Activated effector memory CD4-positive, alpha-beta T cell treated with anti-CD3 and anti-CD28 coated beads, Interleukin-2, amount 50 U/mL, for 16 hours (primary cell): ENCODE data around the gene CCDC69.
"Not testable (repeated sequence)": the region's sequence is repeated elsewhere in the genome, so short reads cannot be mapped to it uniquely, and the experiment has no call there.

Source experiments
- DNase-seq: peaks from one replicate; pipeline ENCODE4 v3.0.0-alpha.2; 2020

Gene CCDC69

DNA sequence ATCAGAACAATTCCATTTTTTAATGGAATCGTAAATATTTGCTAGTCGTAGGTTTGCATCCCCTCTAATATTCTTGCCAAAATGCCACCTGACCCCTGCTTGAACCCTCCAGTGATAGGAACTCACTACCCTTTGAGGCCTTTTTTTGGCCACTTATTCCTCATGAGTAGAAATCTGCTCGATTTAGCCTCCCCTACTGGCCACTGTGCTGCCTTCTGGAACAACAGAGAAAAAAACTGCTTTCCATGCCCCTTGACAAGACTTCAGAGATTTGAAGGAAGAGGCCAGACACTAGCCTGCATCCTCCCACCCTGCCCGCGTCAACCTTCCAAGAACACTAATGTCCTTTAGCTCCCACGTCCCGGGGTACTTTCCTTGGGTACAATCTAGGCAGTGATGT is 4.1 kb downstream of the CCDC69 start:
- DNase-seq: peak; percentile 54

DNA sequence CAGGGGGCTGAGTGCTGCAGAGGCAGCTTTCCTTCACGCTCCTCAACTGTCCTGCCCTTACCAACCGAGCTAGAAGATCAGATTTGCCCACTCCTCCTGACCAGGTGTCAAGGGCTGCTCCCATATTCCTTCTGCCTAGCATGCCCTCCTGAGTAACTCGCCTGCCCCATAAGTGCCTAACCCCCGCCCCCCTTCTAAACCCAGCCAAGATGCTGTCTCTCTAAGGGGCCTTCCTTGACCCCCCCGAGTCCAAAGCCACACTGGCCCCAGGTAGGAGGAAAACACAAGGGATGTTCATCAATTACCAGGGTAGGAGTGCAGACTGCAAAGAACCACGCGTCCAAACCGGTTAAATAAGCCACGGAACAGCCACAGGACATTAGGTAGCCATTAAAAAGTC is 4.8 kb downstream of the CCDC69 start:
- peak; percentile 46 for DNase-seq

DNA sequence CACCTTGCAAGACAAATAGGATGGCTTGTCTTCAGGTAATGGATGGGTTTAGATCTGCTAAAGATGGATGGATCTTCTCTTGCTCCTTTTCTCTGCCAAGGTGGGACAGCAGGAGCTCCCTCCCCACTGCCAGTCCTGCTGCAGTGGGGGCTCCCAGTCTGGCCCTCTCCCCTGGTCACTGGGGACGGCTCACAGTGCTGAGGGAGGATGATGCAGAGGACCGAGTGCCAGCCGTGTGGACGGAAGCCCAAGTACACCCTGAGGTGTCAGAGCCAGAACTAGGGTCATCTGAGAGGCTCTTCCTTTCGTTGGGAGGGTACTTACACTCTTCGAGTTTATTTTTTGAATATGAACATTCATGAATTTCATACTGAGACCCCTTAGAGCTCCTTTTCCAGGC is 5.7 kb downstream of the CCDC69 start:
- DNase-seq: peak; percentile 39

DNA sequence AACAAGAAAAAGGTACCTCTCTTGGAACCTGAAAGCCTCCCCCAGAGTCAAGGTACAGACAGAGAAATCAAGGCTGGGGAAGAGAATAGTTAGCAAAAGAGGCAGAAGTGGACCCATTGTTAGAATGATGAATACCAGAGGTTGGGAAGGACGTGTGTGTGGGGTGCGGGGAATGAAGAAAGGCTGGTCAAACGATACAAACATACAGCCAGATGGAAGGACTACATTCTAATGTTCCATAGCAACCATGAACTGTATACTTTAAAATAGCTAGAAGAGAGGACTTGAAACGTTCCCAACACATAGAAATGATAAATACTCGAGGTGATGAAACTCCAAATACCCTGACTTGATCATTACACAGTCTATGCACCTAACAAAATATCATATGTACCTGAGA is 7.1 kb downstream of the CCDC69 start:
- peak; percentile 8 for DNase-seq

DNA sequence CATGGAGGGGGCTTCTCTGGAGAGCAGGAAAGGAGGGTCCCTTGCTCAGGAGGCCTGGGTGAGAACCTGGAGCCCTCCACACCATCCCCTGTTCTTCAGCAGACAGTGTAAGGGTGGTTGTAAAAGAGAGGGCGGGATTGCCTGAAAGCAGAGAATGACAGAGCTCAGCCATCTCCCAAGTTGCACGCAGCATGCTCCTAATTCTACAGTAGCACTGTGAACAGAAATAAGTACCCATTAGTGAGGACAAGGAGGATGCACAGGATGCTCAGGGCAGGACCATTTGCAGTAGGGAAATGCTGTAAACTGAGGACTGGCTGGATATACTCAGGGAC is 8.4 kb downstream of the CCDC69 start:
- no peak for DNase-seq

DNA sequence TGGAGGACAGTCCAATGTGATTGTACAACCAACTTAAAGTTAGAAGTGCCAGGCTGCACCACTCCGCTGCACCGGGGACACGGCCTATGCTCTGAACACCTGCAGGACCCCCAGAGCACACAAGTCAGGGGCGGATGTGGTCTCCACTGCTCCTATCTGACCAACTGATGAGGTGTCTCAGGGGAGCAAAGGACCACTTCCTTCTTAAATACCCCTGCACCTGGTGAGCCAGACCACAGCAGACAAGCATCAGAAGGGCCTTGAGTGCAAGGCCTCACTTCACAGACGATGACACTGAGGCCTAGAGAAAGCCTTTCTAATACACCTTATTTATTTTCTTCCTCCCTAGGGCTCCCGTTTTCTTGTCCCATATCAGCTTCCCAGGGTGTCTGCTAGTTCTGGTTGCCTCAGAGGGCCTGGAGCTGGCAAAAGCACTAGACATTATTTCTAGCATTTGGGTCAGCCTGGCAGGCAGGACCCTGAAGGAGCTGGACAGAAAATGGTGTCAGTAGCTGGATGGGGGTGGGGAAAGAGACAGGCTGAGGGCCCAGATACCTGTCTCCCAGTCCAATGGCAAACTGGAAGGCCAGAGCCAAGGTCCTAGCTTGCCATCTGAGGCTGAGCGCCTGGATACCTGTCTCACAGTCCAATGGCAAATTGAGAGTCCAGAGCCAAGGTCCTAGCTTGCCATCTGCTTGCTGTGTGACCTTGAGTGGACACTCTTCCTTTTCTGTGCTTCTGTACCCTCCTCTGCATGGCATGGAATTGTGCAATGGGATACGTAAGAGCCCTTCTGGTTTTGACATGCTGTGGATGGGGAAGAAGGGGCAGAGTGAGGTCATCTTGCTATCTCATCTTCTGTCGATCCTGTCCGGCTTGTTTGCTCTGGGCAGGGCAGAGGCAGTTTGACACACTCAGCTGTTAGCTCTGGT is 9.0 kb downstream of the CCDC69 start:
- peak; percentile 72 for DNase-seq

DNA sequence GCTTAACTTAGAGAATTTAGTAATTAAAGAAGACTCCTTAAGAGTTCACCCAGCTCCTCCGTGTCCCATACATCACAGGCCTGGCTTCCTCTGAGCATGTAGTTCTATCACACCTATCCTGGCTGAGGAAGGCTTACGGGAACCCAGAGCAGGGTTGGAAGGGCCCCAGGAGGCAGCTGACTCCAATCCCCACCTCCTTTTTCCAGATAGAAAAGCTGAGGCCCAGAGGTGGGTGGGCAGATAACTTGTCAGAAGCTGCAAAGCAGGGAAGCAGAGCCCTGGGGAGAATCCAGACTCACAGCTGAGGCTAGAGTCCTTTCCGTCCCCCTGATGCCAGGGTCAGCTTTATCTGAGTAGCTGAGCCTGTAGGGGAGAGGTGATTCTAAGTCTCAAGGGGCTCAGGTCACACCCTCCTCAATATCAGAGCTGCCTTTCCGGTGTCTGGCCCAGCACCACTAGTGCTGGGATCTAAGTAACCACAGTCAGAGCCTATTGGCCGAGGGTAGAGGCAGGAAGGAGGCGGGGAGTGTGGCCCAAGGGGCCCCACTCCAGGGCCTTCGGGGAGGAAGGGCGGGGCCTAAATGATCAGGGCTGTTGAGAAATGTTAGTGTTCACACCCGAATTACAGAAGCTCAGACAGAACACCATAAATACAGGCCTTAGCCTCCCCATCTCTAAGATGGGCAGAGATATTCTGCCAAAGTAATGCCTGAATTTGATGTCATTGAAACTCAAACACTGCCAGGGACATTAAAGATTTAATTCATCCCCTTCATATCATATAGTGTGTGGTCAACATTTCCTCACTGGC is 9.9 kb downstream of the CCDC69 start:
- DNase-seq: peak; percentile 93

DNA sequence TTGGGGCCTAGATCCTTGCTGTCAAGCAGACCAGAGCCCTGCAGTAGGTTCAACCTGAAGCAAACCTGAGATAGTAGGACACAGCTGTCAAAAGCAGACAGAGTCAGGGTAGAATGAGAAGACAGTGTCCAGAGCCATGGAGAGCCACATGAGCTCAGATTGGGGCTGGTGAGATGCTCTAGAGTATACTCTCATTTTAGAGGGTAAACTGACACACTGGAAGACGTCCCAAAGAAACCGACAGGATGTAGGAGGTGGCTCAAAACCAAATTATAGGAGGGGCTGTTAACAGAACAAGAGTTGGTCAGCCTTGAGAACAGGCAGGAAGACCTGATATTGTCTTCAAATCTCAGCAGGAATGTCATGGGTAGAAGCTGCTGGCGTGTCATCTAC is 11.5 kb downstream of the CCDC69 start:
- no peak for DNase-seq

DNA sequence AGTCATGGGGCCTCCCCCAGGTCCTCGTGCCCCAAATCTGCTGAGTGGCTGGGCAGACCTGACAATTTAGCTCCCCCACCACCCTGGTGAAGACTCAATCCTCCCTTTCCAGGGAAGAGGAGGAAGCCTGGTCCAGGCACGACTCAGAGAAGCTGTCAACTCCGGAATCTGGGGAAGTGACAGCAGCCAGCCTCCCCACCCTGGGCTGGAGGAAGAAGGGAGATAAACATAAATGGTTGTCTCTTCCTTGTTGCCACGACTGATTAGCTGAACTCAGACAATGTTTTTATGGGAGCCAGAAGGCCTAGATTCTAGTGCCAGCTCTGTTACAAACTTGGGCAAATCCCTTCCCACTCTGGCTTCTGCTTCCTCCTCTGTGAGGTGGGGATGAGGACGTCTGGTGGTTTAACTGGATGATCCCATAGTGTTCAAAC is 15.4 kb downstream of the CCDC69 start:
- DNase-seq: peak; percentile 47

DNA sequence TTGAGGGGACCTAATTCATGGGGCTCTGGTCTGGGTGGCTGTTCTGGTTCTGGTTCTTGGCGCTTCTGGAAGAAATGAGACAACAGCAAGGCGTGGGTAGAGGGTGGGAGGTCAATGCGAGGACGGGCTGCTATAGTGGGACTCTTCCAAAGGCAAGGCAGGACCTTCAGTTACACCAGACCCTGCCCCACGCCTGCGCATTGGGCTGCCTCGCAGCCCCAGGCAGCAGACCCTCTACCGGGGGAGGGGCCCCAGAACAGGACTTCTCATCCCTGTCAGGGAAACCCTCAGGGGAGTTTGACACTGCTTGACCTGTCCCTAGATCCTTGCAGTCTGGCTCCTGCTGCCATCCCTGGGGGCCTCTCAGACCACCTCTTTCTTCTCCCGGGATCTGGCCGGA is 18.5 kb downstream of the CCDC69 start:
- DNase-seq: peak; percentile 50

DNA sequence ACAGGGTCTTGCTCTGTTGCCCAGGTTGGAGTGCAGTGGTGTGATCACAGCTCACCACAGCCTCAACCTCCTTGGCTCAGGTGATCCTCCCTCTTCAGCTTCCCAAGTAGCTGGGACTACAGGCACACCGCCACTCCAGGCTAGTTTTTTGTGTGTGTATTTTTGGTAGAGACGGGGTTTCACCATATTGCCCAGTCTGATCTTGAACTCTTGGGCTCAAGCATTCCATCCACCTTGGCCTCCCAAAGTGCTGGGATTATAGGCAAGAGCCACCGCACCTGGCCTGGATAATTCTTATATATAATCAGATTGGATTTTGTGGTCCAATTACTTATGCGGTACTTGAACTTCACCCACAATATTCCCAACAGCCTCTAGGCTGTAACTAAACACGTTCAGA is 19.8 kb downstream of the CCDC69 start:
- peak; percentile 41 for DNase-seq

DNA sequence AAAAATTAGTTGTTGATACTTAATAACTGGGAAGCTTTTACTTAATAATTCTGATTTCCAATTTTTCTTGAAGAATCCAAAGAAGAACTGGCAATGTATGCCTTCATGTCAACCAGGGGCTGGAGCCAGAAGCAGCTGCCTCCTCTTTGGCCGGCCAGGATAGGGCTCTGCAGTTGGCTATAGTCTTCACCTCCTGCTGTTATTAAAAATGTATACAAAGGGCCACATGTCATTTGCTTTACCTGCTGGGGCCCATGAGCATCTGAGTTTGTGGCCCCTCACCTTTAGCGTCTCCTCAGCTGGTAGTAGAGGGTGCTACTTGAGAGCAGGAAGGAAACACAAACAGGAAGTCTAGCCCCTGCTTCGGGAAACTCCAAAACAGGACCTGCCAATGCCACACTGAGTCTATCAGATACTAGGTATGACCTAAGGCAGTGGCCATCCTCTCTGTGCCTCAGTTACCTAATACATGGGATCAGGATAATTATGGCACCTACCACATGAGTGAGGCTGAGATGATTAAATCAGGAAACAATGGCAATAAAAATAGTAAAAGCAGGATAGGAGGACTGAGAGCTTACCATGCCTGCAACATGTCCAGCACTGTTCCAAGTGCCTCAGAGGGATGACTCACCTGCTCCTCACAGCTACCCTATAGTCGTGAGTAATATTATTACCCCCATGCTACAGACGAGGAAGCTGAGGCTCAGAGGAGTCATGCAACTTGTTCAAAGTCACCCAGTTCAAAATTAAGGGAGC is 21.3 kb downstream of the CCDC69 start:
- peak; percentile 78 for DNase-seq

DNA sequence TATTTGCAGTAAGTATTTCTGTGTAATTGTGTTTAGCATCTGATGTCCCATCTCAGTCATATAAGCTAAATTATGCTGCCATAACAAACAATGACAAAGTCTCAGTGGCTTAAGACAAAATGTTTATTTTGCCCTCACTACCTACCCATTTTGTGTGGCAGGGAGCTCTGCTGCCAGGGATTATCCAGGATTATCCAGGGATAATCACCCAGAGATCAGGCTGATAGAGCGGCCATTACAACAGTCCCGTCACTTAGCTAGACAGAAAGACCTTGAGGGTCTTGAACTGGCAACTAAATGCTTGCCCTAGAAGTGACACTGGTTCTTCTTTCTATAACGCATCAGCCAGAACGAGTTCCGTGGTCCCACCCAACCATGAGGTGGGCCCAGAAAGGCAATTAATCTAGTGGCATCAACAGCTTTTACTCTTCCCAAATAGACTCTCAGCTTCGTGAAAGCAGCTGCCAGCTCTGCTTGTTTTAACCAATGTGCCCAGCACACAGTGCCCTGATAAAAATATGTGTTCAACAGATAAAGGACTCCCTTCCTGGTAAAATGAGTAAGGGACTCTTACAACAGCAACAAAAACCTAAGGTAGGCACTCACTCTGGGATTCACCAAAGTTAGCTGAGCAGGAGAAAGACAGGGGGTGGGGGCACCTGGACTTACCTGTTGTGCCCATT is 22.8 kb downstream of the CCDC69 start:
- DNase-seq: no peak

DNA sequence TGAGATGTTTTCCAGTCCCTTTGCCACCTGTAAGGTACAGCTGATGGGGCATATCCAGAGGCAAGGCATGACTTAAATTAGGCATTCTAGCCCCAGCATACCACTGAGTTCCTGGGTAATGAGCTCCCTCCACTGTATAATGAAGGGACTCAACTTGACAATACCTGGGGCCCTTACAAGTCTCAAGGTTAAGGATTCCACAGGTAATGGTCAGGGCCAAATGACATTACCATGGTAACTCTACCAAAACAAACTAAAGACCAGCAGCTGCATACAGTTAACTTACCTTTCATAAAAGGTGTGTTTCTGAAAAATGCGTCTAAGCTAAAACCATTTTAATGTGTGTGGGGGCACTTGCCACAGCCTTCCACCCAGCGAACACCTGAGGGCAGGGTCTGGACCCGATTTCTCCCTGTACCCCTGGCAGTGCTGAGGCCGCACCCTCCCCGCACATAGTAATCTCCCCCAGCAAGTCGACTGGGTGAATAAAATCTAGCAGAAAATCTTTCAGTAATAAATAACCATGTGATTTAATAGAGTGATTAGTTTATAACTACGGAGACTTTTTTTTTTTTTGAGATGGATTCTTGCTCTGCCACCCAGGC is 24.2 kb downstream of the CCDC69 start:
- no peak for DNase-seq

DNA sequence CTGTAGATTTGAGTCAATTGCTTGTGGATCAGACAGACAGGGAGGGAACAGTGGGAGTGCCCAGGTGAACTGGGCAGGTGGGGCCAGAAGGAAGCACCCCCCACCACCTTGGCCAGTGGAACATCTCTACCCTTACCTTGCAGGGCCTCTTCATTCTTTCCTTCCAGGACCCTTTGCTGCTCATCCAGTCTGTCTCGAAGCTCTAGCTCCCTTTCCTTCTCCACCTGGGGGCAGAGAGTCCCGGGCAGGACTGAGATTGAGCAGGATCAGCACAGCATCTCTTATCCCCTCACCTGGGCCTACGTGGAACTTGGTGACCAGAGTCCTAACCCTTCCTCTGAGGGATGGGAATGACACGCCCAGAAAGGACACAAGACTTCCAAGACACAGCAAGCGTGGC is 25.0 kb downstream of the CCDC69 start:
- peak; percentile 57 for DNase-seq

DNA sequence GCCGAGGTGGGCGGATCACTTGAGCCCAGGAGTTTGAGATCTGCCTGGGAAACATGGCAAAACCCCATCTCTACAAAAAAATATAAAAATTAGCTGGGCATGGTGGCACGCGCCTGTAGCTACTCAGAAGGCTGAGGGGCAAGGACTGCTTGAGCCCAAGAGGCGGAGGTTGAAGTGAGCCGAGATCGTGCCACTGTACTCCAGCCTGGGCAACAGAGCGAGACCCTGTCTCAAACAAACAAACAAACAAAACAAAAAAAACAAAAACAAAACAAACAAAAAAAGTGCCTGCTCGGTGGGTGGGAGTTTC is 26.6 kb downstream of the CCDC69 start:
- not testable (repeated sequence) for DNase-seq

DNA sequence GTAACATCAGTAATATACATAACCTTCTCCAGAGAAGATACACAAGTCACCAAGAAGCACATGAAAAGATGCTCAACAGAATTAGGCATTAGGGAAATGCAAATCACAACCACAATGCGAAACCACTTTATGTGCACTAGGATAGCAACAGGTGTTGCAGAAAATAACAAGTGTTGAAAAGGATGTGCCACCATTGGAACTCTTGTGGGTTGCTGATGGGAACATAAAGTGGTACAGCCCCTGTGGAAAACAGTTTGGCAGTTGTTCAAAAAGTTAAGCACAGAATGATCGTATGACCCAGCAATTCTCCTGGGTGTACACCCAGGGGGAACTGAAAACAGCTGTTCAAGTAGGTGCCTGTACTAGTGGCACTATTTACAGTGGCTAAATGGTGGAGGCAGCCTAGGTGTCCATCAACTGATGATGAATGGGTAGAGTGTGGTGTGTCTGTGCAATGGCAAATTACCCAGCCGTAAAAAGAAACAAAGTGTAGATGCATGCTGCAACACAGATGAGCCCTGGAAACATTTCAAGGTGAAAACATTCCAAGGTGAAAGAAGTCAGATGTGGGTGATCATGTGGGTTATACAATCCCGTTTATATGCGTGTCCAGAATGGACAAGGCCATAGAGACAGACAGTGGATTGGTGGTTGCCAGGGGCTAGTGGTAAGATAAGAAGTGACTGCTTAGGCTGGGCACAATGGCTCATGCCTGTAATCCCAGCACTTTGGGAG is 27.2 kb downstream of the CCDC69 start:
- DNase-seq: no peak

DNA sequence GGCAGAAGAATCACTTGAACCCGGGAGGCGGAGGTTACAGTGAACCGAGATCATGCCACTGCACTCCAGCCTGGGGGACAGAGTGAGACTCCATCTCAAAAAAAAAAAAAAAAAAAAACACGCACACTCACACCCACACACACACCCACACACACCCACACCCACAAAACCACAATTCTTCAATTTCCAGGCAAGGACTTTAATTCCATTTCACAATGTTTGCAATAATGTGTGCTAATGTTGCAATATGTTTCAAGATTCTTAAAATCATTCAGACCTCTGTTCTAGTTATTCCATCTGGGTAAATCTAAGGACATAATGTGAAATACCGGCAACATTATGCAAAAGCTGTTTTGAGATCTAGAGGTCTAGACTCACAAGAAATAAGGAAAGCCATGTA is 28.3 kb downstream of the CCDC69 start:
- peak; percentile 67 for DNase-seq

DNA sequence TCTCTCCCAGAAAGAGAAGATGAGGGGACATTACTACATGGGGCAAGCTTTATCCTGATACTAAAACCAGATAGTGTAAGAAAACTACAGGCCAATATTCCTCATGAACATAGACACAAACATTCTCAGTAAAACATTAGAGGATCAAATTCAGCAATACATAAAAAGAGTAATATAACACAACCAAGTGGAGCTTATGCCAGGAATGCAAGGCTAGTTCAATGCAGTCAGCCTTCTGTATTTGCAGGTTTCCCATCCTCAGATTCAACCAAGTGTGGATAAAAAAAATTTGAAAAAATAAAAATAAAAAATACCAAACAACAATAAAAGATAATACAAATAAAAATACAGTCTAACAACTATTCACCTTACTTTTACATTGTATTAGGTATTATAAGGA is 31.3 kb downstream of the CCDC69 start:
- no peak for DNase-seq

DNA sequence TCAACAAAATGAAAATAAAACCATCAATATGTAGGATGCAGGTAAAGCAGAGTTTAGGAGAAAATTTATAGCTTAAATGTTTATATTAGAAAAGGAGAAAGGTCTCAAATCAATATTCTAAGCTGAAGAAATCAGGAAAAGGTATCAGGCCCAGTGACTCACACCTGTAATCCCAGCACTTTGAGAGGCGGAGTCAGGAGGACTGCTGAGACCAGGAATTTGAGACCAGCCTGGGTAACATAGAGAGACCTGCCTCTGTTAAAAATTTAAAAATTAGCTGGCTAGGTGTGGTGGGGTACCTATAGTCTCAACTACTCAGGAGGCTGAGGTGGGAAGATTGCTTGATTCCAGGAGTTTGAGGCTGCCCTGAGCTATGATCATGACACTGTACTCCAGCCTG is 32.2 kb downstream of the CCDC69 start:
- DNase-seq: no peak

DNA sequence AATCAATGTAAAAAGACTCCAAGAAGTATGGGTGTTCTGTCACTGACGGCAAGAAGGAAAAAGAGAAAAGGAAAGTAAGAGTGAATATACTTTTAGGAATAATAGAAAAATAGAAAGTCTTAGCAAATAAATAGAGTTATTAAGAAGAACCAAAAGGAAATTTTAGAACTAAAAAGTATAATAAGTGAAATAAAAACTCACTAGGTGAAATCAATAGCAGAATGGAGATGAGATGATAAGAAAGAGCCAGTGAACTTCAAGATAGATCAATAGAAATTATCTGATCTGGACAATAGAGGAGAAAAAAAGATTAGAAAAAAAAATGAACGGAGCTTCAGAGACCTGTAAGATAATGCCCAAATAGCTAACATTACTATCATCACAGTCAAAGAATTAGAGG is 34.7 kb downstream of the CCDC69 start:
- DNase-seq: no peak

DNA sequence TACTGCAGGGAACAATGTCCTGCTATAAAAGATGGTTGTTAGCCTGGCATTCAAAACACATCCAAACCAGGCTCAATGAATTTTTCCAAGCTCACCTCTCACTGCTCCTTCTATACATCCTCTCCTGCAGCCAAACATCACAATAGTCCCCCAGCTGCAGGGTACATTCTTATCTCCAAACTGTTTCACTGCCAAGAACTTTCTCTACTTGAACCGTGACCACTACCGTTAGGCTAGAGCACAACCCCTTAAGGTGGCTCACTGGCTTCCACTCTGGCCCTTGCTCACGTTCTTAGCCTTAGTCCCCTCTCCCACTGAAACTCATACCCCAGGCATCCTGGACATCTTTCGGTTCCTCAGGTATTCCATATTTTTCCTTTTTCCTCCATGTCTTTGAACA is 37.4 kb downstream of the CCDC69 start:
- no peak for DNase-seq
